ENCODE data around the gene CLIC4.

DNA sequence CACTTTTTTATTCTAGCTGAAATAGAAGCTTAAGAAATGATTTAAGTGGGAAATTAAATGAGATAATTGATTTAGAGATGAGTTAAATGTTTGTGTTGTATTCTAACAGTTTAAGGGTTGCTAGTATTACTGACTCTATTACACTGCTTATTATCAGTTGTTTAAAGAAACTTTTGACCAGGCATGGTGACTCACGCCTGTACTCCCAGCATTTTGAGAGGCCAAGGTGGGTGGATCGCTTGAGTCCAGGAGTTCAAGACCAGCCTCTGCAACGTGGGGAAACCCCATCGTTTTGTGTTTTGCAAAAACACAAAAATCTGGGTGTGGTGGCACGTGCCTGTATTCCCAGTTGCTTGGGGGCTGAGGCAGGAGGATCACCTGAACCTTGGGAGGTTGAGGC lies 14.2 kb downstream of the CLIC4 start:
- TF ChIP-seq, protein P1, sequence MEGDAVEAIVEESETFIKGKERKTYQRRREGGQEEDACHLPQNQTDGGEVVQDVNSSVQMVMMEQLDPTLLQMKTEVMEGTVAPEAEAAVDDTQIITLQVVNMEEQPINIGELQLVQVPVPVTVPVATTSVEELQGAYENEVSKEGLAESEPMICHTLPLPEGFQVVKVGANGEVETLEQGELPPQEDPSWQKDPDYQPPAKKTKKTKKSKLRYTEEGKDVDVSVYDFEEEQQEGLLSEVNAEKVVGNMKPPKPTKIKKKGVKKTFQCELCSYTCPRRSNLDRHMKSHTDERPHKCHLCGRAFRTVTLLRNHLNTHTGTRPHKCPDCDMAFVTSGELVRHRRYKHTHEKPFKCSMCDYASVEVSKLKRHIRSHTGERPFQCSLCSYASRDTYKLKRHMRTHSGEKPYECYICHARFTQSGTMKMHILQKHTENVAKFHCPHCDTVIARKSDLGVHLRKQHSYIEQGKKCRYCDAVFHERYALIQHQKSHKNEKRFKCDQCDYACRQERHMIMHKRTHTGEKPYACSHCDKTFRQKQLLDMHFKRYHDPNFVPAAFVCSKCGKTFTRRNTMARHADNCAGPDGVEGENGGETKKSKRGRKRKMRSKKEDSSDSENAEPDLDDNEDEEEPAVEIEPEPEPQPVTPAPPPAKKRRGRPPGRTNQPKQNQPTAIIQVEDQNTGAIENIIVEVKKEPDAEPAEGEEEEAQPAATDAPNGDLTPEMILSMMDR (IDR thresholded peaks at IDR 0.05; ENCODE audit: low read depth, low read length) = no peak
- no peak for TF ChIP-seq EZH2phosphoT487 (IDR thresholded peaks at IDR 0.05; ENCODE audit: low read depth)

Data from OCI-LY3 (cell line).